Mucosa of descending colon (tissue), 3 donors: ENCODE results near the gene CRYBA2. TPM values are rescaled to one million over a fixed set of nuclear protein-coding genes. Genes with fewer than 3 reads are reported as not detected.

ENCODE experiments used
- ATAC-seq: fragments of 200-7000 bp; cut with Tn5 transposase; one replicate; pipeline ENCODE4 v1.9.1; 2020; ENCODE audit warnings: mild to moderate bottlenecking, moderate library complexity
- DNase-seq, 3 donors: peaks; one replicate each; pipeline ENCODE4 v3.0.0-alpha.2; 2020
- H3K36me3 ChIP-seq: fragments of 200-600 bp; one replicate; pipeline ENCODE4 v1.8.0; 2021; ENCODE audit warnings: low read depth, mild to moderate bottlenecking
- H3K4me1 ChIP-seq: fragments of 200-600 bp; one replicate; pipeline ENCODE4 v1.8.0; 2021; ENCODE audit warnings: low read depth, mild to moderate bottlenecking
- H3K4me3 ChIP-seq: fragments of 200-600 bp; one replicate; pipeline ENCODE4 v1.8.0; 2021; ENCODE audit warnings: mild to moderate bottlenecking
- H3K9me3 ChIP-seq: fragments of 200-600 bp; one replicate; pipeline ENCODE4 v1.8.0; 2021; ENCODE audit warnings: mild to moderate bottlenecking
- intact Hi-C, 2 donors: fragments of 100-400 bp; cut with DNase I in 1 of 2; cut with micrococcal nuclease in 1 of 2; formaldehyde crosslinking; loops; one replicate each; pipeline versions ENCODE4 v1.11.0 to v1.11.1; 2022; cut with DNase I, micrococcal nuclease
- total RNA-seq, 3 donors: library from RNA; stranded (reverse); fragmentation: NEBNext Ultra II Directional in 2 of 3; extraction: Animal tissue kit (Norgen Biotek cat#: 25700) in 2 of 3; gene quantifications; one replicate each; pipeline versions ENCODE4 v1.2.1 to v1.2.4, GENCODE V29; 2021 to 2023
- TF ChIP-seq, protein P1 (sequence below): fragments of 200-600 bp; IDR thresholded peaks from one replicate; pipeline ENCODE4 v1.8.0; 2022; ENCODE audit warnings: antibody characterized with exemption, mild to moderate bottlenecking
- donor health status: DM: no; HTN: no; CAD: no; lungs with moderate emphysema.
- donor health status: DM: no; HTN: no; CAD: no.
- donor health status: DM: no; HTN: yes; CAD: no.

The CRYBA2 gene
- total RNA-seq, 3 donors from 2014 or later, result 1.2 to 6.1 (median 5.0) TPM

GRCh38 chr2:218997731-218998130 is 4.5 kb upstream of the CRYBA2 start:
- DNase-seq, result no peak

DNA sequence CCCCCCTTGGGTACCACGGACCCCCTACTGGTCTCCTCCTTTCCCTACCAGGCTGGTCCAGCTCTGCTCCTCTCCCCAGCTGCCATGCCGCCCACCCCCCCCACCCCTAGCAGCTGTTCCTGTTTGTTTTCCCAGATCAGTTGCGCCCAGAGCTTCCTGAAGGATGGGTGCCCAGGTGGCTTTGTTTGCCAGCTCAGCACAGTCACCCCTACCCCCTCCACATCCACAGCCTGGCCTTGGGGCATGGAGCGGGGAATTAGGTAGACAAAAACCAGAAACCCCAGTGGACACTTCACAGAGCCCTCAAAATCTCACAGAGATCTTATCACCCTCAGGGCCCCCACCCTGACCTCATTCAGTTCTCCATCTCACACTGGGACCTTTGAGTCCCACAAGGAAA is 3.7 kb upstream of the CRYBA2 start:
- Histone ChIP-seq H3K9me3 (no peaks in the 10 kb centered on the region), H3K4me1 (peaks cover 22% of the 10 kb centered on the region), H3K36me3 (no peaks in the 10 kb centered on the region), H3K4me3 (no peak overlapping the region)
- DNase-seq (peak in 1 of 3 donors; percentile 34), ATAC-seq (peak; percentile 5)
- TF ChIP-seq, protein P1, sequence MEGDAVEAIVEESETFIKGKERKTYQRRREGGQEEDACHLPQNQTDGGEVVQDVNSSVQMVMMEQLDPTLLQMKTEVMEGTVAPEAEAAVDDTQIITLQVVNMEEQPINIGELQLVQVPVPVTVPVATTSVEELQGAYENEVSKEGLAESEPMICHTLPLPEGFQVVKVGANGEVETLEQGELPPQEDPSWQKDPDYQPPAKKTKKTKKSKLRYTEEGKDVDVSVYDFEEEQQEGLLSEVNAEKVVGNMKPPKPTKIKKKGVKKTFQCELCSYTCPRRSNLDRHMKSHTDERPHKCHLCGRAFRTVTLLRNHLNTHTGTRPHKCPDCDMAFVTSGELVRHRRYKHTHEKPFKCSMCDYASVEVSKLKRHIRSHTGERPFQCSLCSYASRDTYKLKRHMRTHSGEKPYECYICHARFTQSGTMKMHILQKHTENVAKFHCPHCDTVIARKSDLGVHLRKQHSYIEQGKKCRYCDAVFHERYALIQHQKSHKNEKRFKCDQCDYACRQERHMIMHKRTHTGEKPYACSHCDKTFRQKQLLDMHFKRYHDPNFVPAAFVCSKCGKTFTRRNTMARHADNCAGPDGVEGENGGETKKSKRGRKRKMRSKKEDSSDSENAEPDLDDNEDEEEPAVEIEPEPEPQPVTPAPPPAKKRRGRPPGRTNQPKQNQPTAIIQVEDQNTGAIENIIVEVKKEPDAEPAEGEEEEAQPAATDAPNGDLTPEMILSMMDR, result no peak
- intact Hi-C loops, result no loop called here

More at GRCh38 chr2:218997731-218998130, 4.5 kb upstream of the CRYBA2 start:
- intact Hi-C loops, result no loop called here
- no peak for ATAC-seq
- Histone ChIP-seq H3K36me3 (no peaks in the 10 kb centered on the region), H3K9me3 (no peaks in the 10 kb centered on the region), H3K4me3 (no peak overlapping the region), H3K4me1 (peaks cover 30% of the 10 kb centered on the region)
- TF ChIP-seq, protein P1, result no peak

- Histone ChIP-seq H3K9me3 (no peaks in the 10 kb centered on the region), H3K4me1 (peaks cover 20% of the 10 kb centered on the region), H3K4me3 (no peak overlapping the region), H3K36me3 (no peaks in the 10 kb centered on the region)
- intact Hi-C loops, result no loop called here
- ATAC-seq (peak; percentile 88), DNase-seq (peak; percentile 89 to 94 (median 93))
- TF ChIP-seq, protein P1, result peak; percentile 70
Measured at GRCh38 chr2:218995972-218996711, 2.9 kb upstream of the CRYBA2 start.

- H3K36me3 ChIP-seq, result no peaks in the 10 kb centered on the region
- H3K4me1 ChIP-seq, result peaks cover 20% of the 10 kb centered on the region
- no peaks in the 10 kb centered on the region for H3K9me3 ChIP-seq
- DNase-seq (no peak), ATAC-seq (no peak)
- TF ChIP-seq, protein P1, result no peak
- intact Hi-C loops, result no loop called here
- no peak overlapping the region for H3K4me3 ChIP-seq
Measured at GRCh38 chr2:218995561-218995960, 2.3 kb upstream of the CRYBA2 start.

- ATAC-seq, result no peak
- peaks cover 17% of the 10 kb centered on the region for H3K4me1 ChIP-seq
- H3K9me3 ChIP-seq, result no peaks in the 10 kb centered on the region
- H3K36me3 ChIP-seq, result no peaks in the 10 kb centered on the region
- no peak for DNase-seq
- H3K4me3 ChIP-seq, result no peak overlapping the region
- intact Hi-C loops, result no loop called here
- TF ChIP-seq, protein P1, result no peak
Measured at GRCh38 chr2:218992703-218993344, 398 bp downstream of the CRYBA2 start.
